ENCODE data around the gene ZNF683.

Gene ZNF683

DNA sequence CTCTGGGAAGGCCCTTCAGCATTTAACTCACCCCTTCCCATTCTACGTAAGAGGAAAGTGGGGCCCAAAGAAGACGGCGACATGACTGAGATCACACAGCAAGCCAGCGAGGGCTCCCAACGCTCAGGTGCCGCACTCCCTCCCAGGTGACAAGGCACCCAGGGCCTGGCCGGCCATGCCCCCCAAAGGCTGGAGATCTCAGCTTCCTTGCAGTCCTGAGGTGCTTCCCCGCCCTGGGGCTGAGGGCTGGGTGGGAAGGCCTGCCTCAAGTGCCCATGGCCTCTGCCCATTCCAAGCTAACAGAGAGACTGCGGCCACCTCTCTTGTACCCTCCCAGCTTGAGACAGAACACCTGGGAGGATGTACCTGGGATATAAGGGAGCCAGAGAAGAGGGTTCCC, 17.6 kb downstream of the ZNF683 start:
- Histone ChIP-seq H3K9me2 (replicated peaks; ENCODE audit: insufficient read depth, low read length) (no peaks in the 10 kb centered on the region), H3K27me3 (replicated peaks; ENCODE audit: insufficient read depth, low read length) (0 out of 2 replicates have a peak, but pooled peaks cover 3% of the 10 kb centered on the region), H3K4me2 (ENCODE audit: low read depth, low read length) (no peak overlapping the region), H3K4me1 (ENCODE audit: low read length) (no peaks in the 10 kb centered on the region), H3K9me3 (replicated peaks; ENCODE audit: insufficient read depth, low read length) (no peaks in the 10 kb centered on the region), H3K9ac (ENCODE audit: low read length) (no peak overlapping the region), H3K36me3 (replicated peaks; ENCODE audit: insufficient read depth, low read length) (no peaks in the 10 kb centered on the region), H2AFZ (ENCODE audit: low read length) (no peak overlapping the region), H3K27ac (ENCODE audit: low read length) (no peak overlapping the region), H4K20me1 (ENCODE audit: insufficient read depth, low read length) (no peaks in the 10 kb centered on the region), H3K4me3 (ENCODE audit: low read length) (no peak overlapping the region), H3F3A (ENCODE audit: insufficient read depth, low read length) (no peaks in the 10 kb centered on the region), H3K79me2 (ENCODE audit: low read length) (no peaks in the 10 kb centered on the region)
- TF ChIP-seq, protein P1, sequence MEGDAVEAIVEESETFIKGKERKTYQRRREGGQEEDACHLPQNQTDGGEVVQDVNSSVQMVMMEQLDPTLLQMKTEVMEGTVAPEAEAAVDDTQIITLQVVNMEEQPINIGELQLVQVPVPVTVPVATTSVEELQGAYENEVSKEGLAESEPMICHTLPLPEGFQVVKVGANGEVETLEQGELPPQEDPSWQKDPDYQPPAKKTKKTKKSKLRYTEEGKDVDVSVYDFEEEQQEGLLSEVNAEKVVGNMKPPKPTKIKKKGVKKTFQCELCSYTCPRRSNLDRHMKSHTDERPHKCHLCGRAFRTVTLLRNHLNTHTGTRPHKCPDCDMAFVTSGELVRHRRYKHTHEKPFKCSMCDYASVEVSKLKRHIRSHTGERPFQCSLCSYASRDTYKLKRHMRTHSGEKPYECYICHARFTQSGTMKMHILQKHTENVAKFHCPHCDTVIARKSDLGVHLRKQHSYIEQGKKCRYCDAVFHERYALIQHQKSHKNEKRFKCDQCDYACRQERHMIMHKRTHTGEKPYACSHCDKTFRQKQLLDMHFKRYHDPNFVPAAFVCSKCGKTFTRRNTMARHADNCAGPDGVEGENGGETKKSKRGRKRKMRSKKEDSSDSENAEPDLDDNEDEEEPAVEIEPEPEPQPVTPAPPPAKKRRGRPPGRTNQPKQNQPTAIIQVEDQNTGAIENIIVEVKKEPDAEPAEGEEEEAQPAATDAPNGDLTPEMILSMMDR (IDR thresholded peaks at IDR 0.05; ENCODE audit: low read length) = no peak
- TF ChIP-seq EZH2phosphoT487 (IDR thresholded peaks at IDR 0.05; ENCODE audit: low read length) (no peak), EZH2 (optimal IDR thresholded peaks at IDR 0.05; ENCODE audit: low read depth, low read length) (no peak)
- DNase-seq = no peak

- no peak within 1 kb of the TSS for H2AFZ ChIP-seq (ENCODE audit: low read length)
Measured at GRCh38 chr1:26353976-26354820, 18.4 kb downstream of the ZNF683 start, which contains the start of gene CRYBG2. Gene CRYBG2 (minus strand): TSS chr1:26354130. CDS start chr1:26346657, 7,473 bp downstream.

DNA sequence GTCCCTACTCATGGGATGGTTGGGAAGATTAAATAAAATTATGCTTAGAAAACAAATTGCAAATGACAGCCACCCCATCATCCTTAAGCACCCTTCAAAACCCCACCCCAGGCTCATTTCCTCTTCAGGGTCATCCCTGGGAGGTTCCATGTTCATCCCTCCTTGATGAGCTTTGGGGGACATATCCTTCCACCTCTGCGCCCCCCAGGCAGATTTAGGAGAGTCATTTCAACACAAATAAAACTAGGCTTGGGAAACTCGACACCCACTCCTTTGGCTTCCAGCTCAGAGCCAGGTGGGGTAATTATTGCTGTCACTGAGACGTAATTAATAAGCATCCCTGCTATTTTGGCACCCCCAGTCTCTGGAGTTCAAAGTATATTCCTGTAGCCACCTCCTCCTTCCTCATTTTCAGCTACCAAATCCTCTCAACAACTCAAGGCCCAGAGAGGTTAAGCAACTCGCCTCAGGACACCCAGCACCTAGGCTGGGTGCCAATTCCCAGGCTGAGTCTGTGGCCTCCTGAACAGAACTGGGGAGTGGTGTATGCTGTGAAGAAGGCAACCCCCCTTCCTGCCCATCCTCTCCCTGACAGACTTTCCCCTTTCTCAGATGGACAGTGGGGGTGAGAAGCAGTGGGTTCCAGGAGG, 19.2 kb downstream of the ZNF683 start:
- Histone ChIP-seq H3K36me3 (replicated peaks; ENCODE audit: insufficient read depth, low read length) (no peaks in the 10 kb centered on the region), H3F3A (ENCODE audit: insufficient read depth, low read length) (no peaks in the 10 kb centered on the region), H3K79me2 (ENCODE audit: low read length) (no peaks in the 10 kb centered on the region), H3K9me2 (replicated peaks; ENCODE audit: insufficient read depth, low read length) (no peaks in the 10 kb centered on the region), H3K4me2 (ENCODE audit: low read depth, low read length) (no peak overlapping the region), H3K4me1 (ENCODE audit: low read length) (no peaks in the 10 kb centered on the region), H3K9me3 (replicated peaks; ENCODE audit: insufficient read depth, low read length) (no peaks in the 10 kb centered on the region), H2AFZ (ENCODE audit: low read length) (no peak overlapping the region), H3K27me3 (replicated peaks; ENCODE audit: insufficient read depth, low read length) (no peaks in the 10 kb centered on the region), H3K4me3 (ENCODE audit: low read length) (no peak overlapping the region), H3K27ac (ENCODE audit: low read length) (no peak overlapping the region), H4K20me1 (ENCODE audit: insufficient read depth, low read length) (no peaks in the 10 kb centered on the region), H3K9ac (ENCODE audit: low read length) (no peak overlapping the region)
- no peak for DNase-seq
- TF ChIP-seq EZH2 (optimal IDR thresholded peaks at IDR 0.05; ENCODE audit: low read depth, low read length) (no peak), EZH2phosphoT487 (IDR thresholded peaks at IDR 0.05; ENCODE audit: low read length) (no peak)
- TF ChIP-seq, protein P1 (IDR thresholded peaks at IDR 0.05; ENCODE audit: low read length) = no peak

More at GRCh38 chr1:26353976-26354820, 18.4 kb downstream of the ZNF683 start, which contains the start of gene CRYBG2:
- no peaks in the 10 kb centered on the region for H3K79me2 ChIP-seq (ENCODE audit: low read length)
- no peaks in the 10 kb centered on the region for H3K27me3 ChIP-seq (replicated peaks; ENCODE audit: insufficient read depth, low read length)
- no peaks in the 10 kb centered on the region for H3K9me3 ChIP-seq (replicated peaks; ENCODE audit: insufficient read depth, low read length)
- no peak within 1 kb of the TSS for H3K4me3 ChIP-seq (ENCODE audit: low read length)
- no peaks in the 10 kb centered on the region for H3K36me3 ChIP-seq (replicated peaks; ENCODE audit: insufficient read depth, low read length)
- no peaks in the 10 kb centered on the region for H3K9me2 ChIP-seq (replicated peaks; ENCODE audit: insufficient read depth, low read length)
- H3K4me2 ChIP-seq (ENCODE audit: low read depth, low read length) = no peak within 1 kb of the TSS
- H3F3A ChIP-seq (ENCODE audit: insufficient read depth, low read length) = no peaks in the 10 kb centered on the region
- H3K27ac ChIP-seq (ENCODE audit: low read length) = no peak within 1 kb of the TSS
- no peak for DNase-seq
- no peaks in the 10 kb centered on the region for H4K20me1 ChIP-seq (ENCODE audit: insufficient read depth, low read length)
- no peaks in the 10 kb centered on the region for H3K4me1 ChIP-seq (ENCODE audit: low read length)
- TF ChIP-seq, protein P1 (IDR thresholded peaks at IDR 0.05; ENCODE audit: low read length) = no peak
- TF ChIP-seq EZH2 (optimal IDR thresholded peaks at IDR 0.05; ENCODE audit: low read depth, low read length) = no peak
- no peak for TF ChIP-seq EZH2phosphoT487 (IDR thresholded peaks at IDR 0.05; ENCODE audit: low read length)
- no peak within 1 kb of the TSS for H3K9ac ChIP-seq (ENCODE audit: low read length)
